ENCODE data around the gene HMX1. TPM values are rescaled to one million over a fixed set of nuclear protein-coding genes. Genes with fewer than 3 reads are reported as not detected.
A peak's percentile ranks its signal among the peaks of the same experiment; 100 is the strongest.

Gene HMX1
- total and polyA plus RNA-seq, 2 experiments from 2014 or later, result 0.69 TPM; not detected in 1

- Mint-ChIP-seq H3K4me3 (peak overlapping the region; percentile 59), H3K9me3 (peaks cover 10% of the 10 kb centered on the region; the same call in 2 of the 3 replicates), H3K4me1 (peaks cover 24% of the 10 kb centered on the region), H3K27me3 (ENCODE audit: insufficient read depth, low read depth, poor library complexity) (peaks cover 98% of the 10 kb centered on the region), H3K27ac (no peak overlapping the region), H3K36me3 (ENCODE audit: low read depth) (peaks cover under 1% of the 10 kb centered on the region; the same call in 1 of the 3 replicates)
- no peaks in the 10 kb centered on the region for H3K36me3 ChIP-seq (ENCODE audit: insufficient read depth)
- DNase-seq (ENCODE audit: low spot score), result no peak
- no peak overlapping the region for H3K27ac ChIP-seq (ENCODE audit: low read depth)
- H3K4me2 ChIP-seq, result peak overlapping the region; percentile 78
- no peaks in the 10 kb centered on the region for H3K79me2 ChIP-seq (replicated peaks; ENCODE audit: insufficient read depth)
- TF ChIP-seq ZNF331 (CRISPR knock-in tag; IDR thresholded peaks at IDR 0.05; ENCODE audit: low read depth) (no peak), STAT1 (IDR thresholded peaks at IDR 0.05; ENCODE audit: unreplicated experiment) (no peak), CTCF (conservative IDR thresholded peaks at IDR 0.05; ENCODE audit: low read depth in 2 of 2) (no peak), JUNB (IDR thresholded peaks at IDR 0.05; ENCODE audit: unreplicated experiment) (no peak), ZNF114 (CRISPR knock-in tag; IDR thresholded peaks at IDR 0.05) (no peak), ETS1 (IDR thresholded peaks at IDR 0.05) (no peak), NANOG (IDR thresholded peaks at IDR 0.05; ENCODE audit: borderline replicate concordance) (no peak), EZH2 (IDR thresholded peaks at IDR 0.05; ENCODE audit: low read depth, unreplicated experiment) (no peak), EZH2phosphoT487 (IDR thresholded peaks at IDR 0.05; ENCODE audit: unreplicated experiment) (no peak), CREB1 (CRISPR knock-in tag; IDR thresholded peaks at IDR 0.05; ENCODE audit: low read depth) (no peak), POLR2AphosphoS5 (IDR thresholded peaks at IDR 0.05; ENCODE audit: low read depth) (no peak)
- TF ChIP-seq, protein P1, sequence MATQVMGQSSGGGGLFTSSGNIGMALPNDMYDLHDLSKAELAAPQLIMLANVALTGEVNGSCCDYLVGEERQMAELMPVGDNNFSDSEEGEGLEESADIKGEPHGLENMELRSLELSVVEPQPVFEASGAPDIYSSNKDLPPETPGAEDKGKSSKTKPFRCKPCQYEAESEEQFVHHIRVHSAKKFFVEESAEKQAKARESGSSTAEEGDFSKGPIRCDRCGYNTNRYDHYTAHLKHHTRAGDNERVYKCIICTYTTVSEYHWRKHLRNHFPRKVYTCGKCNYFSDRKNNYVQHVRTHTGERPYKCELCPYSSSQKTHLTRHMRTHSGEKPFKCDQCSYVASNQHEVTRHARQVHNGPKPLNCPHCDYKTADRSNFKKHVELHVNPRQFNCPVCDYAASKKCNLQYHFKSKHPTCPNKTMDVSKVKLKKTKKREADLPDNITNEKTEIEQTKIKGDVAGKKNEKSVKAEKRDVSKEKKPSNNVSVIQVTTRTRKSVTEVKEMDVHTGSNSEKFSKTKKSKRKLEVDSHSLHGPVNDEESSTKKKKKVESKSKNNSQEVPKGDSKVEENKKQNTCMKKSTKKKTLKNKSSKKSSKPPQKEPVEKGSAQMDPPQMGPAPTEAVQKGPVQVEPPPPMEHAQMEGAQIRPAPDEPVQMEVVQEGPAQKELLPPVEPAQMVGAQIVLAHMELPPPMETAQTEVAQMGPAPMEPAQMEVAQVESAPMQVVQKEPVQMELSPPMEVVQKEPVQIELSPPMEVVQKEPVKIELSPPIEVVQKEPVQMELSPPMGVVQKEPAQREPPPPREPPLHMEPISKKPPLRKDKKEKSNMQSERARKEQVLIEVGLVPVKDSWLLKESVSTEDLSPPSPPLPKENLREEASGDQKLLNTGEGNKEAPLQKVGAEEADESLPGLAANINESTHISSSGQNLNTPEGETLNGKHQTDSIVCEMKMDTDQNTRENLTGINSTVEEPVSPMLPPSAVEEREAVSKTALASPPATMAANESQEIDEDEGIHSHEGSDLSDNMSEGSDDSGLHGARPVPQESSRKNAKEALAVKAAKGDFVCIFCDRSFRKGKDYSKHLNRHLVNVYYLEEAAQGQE (IDR thresholded peaks at IDR 0.05; ENCODE audit: unreplicated experiment), result no peak
- TF ChIP-seq, protein P2, sequence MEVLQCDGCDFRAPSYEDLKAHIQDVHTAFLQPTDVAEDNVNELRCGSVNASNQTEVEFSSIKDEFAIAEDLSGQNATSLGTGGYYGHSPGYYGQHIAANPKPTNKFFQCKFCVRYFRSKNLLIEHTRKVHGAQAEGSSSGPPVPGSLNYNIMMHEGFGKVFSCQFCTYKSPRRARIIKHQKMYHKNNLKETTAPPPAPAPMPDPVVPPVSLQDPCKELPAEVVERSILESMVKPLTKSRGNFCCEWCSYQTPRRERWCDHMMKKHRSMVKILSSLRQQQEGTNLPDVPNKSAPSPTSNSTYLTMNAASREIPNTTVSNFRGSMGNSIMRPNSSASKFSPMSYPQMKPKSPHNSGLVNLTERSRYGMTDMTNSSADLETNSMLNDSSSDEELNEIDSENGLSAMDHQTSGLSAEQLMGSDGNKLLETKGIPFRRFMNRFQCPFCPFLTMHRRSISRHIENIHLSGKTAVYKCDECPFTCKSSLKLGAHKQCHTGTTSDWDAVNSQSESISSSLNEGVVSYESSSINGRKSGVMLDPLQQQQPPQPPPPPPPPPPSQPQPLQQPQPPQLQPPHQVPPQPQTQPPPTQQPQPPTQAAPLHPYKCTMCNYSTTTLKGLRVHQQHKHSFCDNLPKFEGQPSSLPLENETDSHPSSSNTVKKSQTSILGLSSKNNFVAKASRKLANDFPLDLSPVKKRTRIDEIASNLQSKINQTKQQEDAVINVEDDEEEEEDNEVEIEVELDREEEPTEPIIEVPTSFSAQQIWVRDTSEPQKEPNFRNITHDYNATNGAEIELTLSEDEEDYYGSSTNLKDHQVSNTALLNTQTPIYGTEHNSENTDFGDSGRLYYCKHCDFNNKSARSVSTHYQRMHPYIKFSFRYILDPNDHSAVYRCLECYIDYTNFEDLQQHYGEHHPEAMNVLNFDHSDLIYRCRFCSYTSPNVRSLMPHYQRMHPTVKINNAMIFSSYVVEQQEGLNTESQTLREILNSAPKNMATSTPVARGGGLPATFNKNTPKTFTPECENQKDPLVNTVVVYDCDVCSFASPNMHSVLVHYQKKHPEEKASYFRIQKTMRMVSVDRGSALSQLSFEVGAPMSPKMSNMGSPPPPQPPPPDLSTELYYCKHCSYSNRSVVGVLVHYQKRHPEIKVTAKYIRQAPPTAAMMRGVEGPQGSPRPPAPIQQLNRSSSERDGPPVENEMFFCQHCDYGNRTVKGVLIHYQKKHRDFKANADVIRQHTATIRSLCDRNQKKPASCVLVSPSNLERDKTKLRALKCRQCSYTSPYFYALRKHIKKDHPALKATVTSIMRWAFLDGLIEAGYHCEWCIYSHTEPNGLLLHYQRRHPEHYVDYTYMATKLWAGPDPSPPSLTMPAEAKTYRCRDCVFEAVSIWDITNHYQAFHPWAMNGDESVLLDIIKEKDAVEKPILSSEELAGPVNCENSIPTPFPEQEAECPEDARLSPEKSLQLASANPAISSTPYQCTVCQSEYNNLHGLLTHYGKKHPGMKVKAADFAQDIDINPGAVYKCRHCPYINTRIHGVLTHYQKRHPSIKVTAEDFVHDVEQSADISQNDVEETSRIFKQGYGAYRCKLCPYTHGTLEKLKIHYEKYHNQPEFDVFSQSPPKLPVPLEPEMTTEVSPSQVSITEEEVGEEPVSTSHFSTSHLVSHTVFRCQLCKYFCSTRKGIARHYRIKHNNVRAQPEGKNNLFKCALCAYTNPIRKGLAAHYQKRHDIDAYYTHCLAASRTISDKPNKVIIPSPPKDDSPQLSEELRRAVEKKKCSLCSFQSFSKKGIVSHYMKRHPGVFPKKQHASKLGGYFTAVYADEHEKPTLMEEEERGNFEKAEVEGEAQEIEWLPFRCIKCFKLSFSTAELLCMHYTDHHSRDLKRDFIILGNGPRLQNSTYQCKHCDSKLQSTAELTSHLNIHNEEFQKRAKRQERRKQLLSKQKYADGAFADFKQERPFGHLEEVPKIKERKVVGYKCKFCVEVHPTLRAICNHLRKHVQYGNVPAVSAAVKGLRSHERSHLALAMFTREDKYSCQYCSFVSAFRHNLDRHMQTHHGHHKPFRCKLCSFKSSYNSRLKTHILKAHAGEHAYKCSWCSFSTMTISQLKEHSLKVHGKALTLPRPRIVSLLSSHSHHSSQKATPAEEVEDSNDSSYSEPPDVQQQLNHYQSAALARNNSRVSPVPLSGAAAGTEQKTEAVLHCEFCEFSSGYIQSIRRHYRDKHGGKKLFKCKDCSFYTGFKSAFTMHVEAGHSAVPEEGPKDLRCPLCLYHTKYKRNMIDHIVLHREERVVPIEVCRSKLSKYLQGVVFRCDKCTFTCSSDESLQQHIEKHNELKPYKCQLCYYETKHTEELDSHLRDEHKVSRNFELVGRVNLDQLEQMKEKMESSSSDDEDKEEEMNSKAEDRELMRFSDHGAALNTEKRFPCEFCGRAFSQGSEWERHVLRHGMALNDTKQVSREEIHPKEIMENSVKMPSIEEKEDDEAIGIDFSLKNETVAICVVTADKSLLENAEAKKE (CRISPR knock-in tag; IDR thresholded peaks at IDR 0.05), result no peak
- H2AFZ ChIP-seq, result peak overlapping the region; percentile 98
- H3K4me1 ChIP-seq (ENCODE audit: insufficient read depth), result peaks cover 14% of the 10 kb centered on the region; the same call in 1 of the 2 replicates
- peak overlapping the region; percentile 51 for H3K4me3 ChIP-seq
- H3F3A ChIP-seq (replicated peaks; ENCODE audit: low read depth), result no peaks in the 10 kb centered on the region
- peaks cover 100% of the 10 kb centered on the region for H3K27me3 ChIP-seq (ENCODE audit: insufficient read depth)
- no peaks in the 10 kb centered on the region; the same call in 1 of the 2 replicates for H4K20me1 ChIP-seq (replicated peaks; ENCODE audit: insufficient read depth)
- no peaks in the 10 kb centered on the region for H3K9me2 ChIP-seq (ENCODE audit: insufficient read depth)
- ATAC-seq, result peak; percentile 1; the same call in 2 of the 3 replicates
Measured at GRCh38 chr4:8891255-8891645, 19.6 kb upstream of the HMX1 start.
